GM12878 (cell line): ENCODE data around the gene TMEM33. TPM values are rescaled to one million over a fixed set of nuclear protein-coding genes. Genes with fewer than 3 reads are reported as not detected.

ENCODE experiments used
- ATAC-seq: fragments of 200-7000 bp; cut with Tn5 transposase; 3 replicates; pipeline ENCODE4 v1.9.1; 2020; ENCODE audit warnings: mild to moderate bottlenecking, moderate library complexity
- BruUV-seq: library from RNA; stranded (reverse); fragments of 400-500 nt; replicated peaks from 2 replicates; lab custom pipeline; 2021; lab: Mats Ljungman, UMichigan
- CTCF ChIA-PET: fragments of 300-600 bp; sonication (Branson Sonifier 250); formaldehyde crosslinking; extraction: SDS; loops from one replicate; lab custom pipeline; 2021; ENCODE audit warnings: inconsistent platforms; lab: Yijun Ruan, JAX
- POLR2A ChIA-PET: fragments of 350-600 bp; formaldehyde crosslinking; extraction: SDS; loops from one replicate; lab custom pipeline; 2021; ENCODE audit warnings: inconsistent platforms; lab: Charles Lee
- RAD21 ChIA-PET: fragments of 300-600 bp; sonication (Branson Sonifier 250); formaldehyde crosslinking; loops from one replicate; lab custom pipeline; 2023; ENCODE audit warnings: antibody characterized with exemption; ENCODE audit not compliant: unreplicated experiment; lab: Charles Lee
- SMC1A ChIA-PET: fragments of 300-600 bp; sonication (Branson Sonifier 250); formaldehyde crosslinking; loops from one replicate; lab custom pipeline; 2023; ENCODE audit not compliant: unreplicated experiment, uncharacterized antibody; lab: Charles Lee
- DNase-seq: peaks from one replicate; pipeline ENCODE4 v3.0.0-alpha.2; 2011; ENCODE audit warnings: low read depth, low spot score
- FAIRE-seq: peaks from 3 replicates; lab custom pipeline; 2011; peaks lifted over from hg19 to GRCh38; lab: Jason Lieb, UNC
- H2AFZ ChIP-seq: 2 replicates; pipeline ENCODE4 v1.6.0; 2011; ENCODE audit warnings: low read depth, low read length, control low read depth; ENCODE audit not compliant: control insufficient read depth
- H3K27ac ChIP-seq: 2 replicates; pipeline ENCODE4 v1.5.1; 2011; ENCODE audit warnings: control low read depth; ENCODE audit not compliant: control insufficient read depth, insufficient read depth
- H3K27me3 ChIP-seq, 2 experiments: replicated peaks in 1 of 2; 2 replicates each; pipeline versions ENCODE4 v1.6.0 to v1.6.1; 2011; ENCODE audit warnings: low read length in 1 of 2; ENCODE audit not compliant: control insufficient read depth in 2 of 2, insufficient read depth in 2 of 2
- H3K36me3 ChIP-seq, 2 experiments: 2 replicates each; pipeline ENCODE4 v1.5.1; 2011; ENCODE audit warnings: low read length in 1 of 2; ENCODE audit not compliant: control insufficient read depth in 2 of 2, insufficient read depth in 2 of 2
- H3K4me1 ChIP-seq: 2 replicates; pipeline ENCODE4 v1.6.1; 2011; ENCODE audit warnings: mild to moderate bottlenecking, low read length, moderate library complexity, mixed read lengths; ENCODE audit not compliant: control insufficient read depth, insufficient read depth
- H3K4me2 ChIP-seq: 2 replicates; pipeline ENCODE4 v1.6.0; 2011; ENCODE audit warnings: control low read depth; ENCODE audit not compliant: control insufficient read depth, insufficient read depth
- H3K4me3 ChIP-seq: fragments of 200-600 bp; sonication (generic); 2 replicates; pipeline ENCODE4 v1.5.1; 2016
- H3K79me2 ChIP-seq: 2 replicates; pipeline ENCODE4 v1.6.0; 2011; ENCODE audit warnings: low read length; ENCODE audit not compliant: control insufficient read depth, insufficient read depth
- H3K9ac ChIP-seq: 2 replicates; pipeline ENCODE4 v1.8.0; 2011; ENCODE audit warnings: low read length, control low read depth, mixed read lengths; ENCODE audit not compliant: control insufficient read depth, insufficient read depth
- H3K9me3 ChIP-seq: replicated peaks from 3 replicates; pipeline ENCODE4 v1.5.1; 2011; ENCODE audit warnings: mild to moderate bottlenecking, low read length; ENCODE audit not compliant: control insufficient read depth, insufficient read depth
- H4K20me1 ChIP-seq: 2 replicates; pipeline ENCODE4 v1.6.0; 2011; ENCODE audit not compliant: control insufficient read depth, insufficient read depth
- ASH2L ChIP-seq: fragments of 300-600, 200-600 bp; sonication (generic); IDR thresholded peaks from 2 replicates; pipeline ENCODE4 v1.6.1; 2017; ENCODE audit warnings: low read depth, mild to moderate bottlenecking, borderline replicate concordance
- CHD1 ChIP-seq: IDR thresholded peaks from 2 replicates; pipeline ENCODE4 v1.6.1; 2012; ENCODE audit warnings: low read depth, low read length, improper control_type of control experiment
- FOXK2 ChIP-seq: fragments of 450-650 bp; IDR thresholded peaks from 2 replicates; pipeline ENCODE4 v1.6.1; 2017; ENCODE audit warnings: mild to moderate bottlenecking, moderate library complexity
- GATAD2B ChIP-seq: fragments of 450-650 bp; conservative IDR thresholded peaks from 2 replicates; pipeline ENCODE4 v1.6.1; 2017; ENCODE audit warnings: low read depth, mild to moderate bottlenecking, moderate library complexity
- MEF2A ChIP-seq: IDR thresholded peaks from 2 replicates; pipeline ENCODE4 v1.6.1; 2011; ENCODE audit warnings: low read depth, mild to moderate bottlenecking, low read length, moderate library complexity; ENCODE audit not compliant: insufficient read depth
- MTA3 ChIP-seq: IDR thresholded peaks from 2 replicates; pipeline ENCODE4 v1.6.1; 2012; ENCODE audit warnings: low read length, inconsistent platforms, borderline replicate concordance
- POLR2A ChIP-seq: IDR thresholded peaks from 2 replicates; pipeline ENCODE4 v1.6.1; 2011; ENCODE audit warnings: low read depth, mild to moderate bottlenecking, low read length
- RB1 ChIP-seq: fragments of 450-650 bp; formaldehyde crosslinking; IDR thresholded peaks from 2 replicates; pipeline ENCODE4 v1.6.1; 2017; ENCODE audit warnings: mild to moderate bottlenecking, borderline replicate concordance
- SMC3 ChIP-seq: IDR thresholded peaks from 2 replicates; pipeline ENCODE4 v1.6.1; 2011; ENCODE audit warnings: low read length, improper control_type of control experiment, borderline replicate concordance
- TBL1XR1 ChIP-seq: IDR thresholded peaks from 2 replicates; pipeline ENCODE4 v1.6.1; 2012; ENCODE audit warnings: low read depth, low read length, improper control_type of control experiment
- ZNF207 ChIP-seq: fragments of 450-650 bp; IDR thresholded peaks from 2 replicates; pipeline ENCODE4 v1.6.1; 2014; ENCODE audit warnings: antibody characterized with exemption, mild to moderate bottlenecking, borderline replicate concordance
- ZNF274 ChIP-seq: IDR thresholded peaks from one replicate; pipeline ENCODE4 v1.8.0; 2011; ENCODE audit not compliant: insufficient read length, insufficient read depth
- ZNF384 ChIP-seq: IDR thresholded peaks from 2 replicates; pipeline ENCODE4 v1.6.1; 2012; ENCODE audit warnings: low read depth, mild to moderate bottlenecking, low read length, improper control_type of control experiment, borderline replicate concordance
- in situ Hi-C: fragments of 300-500 bp; cut with MboI; formaldehyde crosslinking; loops from 9 replicates; pipeline ENCODE4 v1.14.3; 2018; ENCODE audit warnings: mixed read lengths
- intact Hi-C: fragments of 100-400 bp; cut with micrococcal nuclease; formaldehyde crosslinking; loops from one replicate; pipeline ENCODE4 v1.14.2; 2022; ENCODE audit not compliant: unreplicated experiment
- polyA plus RNA-seq, 11 experiments: library from polyadenylated mRNA; depleted of rRNA in 4 of 11; unstranded in 6 of 11; stranded (reverse) in 5 of 11; fragments of >200 nt; fragmentation: Nextera tagmentation in 4 of 11; fragmentation: Illumina TruSeq in 1 of 11; extraction: Ambion mirVana in 4 of 11; extraction: Trizol in 1 of 11; gene quantifications; 1 replicate in 1 of 11; 2 replicates in 10 of 11; pipeline versions ENCODE4 v1.2.1 to v1.2.3, GENCODE V29; 2011 to 2016; ENCODE audit warnings: inconsistent platforms in 2 of 11, missing spikeins in 2 of 11, low read depth in 1 of 11
- total RNA-seq, 4 experiments: library from RNA; depleted of rRNA in 3 of 4; stranded (reverse); fragments of >200 nt in 3 of 4; fragmentation: Illumina TruSeq in 1 of 4; extraction: Trizol in 1 of 4; gene quantifications; 2 replicates each; pipeline versions ENCODE4 v1.2.1 to v1.2.3, GENCODE V29; 2013 to 2021
- TF ChIP-seq, protein P1 (sequence below): IDR thresholded peaks from 2 replicates; pipeline ENCODE4 v1.6.1; 2012; ENCODE audit warnings: mild to moderate bottlenecking, low read depth, low read length
- TF ChIP-seq, protein P2 (sequence below): fragments of 450-650 bp; IDR thresholded peaks from 2 replicates; pipeline ENCODE4 v1.6.1; 2016; ENCODE audit warnings: mild to moderate bottlenecking, moderate library complexity, borderline replicate concordance
- TF ChIP-seq, protein P3 (sequence below): IDR thresholded peaks from 2 replicates; pipeline ENCODE4 v1.6.1; 2011; ENCODE audit warnings: low read depth, mild to moderate bottlenecking, low read length, moderate library complexity, borderline replicate concordance; ENCODE audit errors: extremely low read depth

The TMEM33 gene
- total and polyA plus RNA-seq, 10 of the 15 experiments (the other 5 are each of a cell fraction or from before 2014, with no cell fraction given): 7.9 to 60.2 (median 33.4) TPM

DNA sequence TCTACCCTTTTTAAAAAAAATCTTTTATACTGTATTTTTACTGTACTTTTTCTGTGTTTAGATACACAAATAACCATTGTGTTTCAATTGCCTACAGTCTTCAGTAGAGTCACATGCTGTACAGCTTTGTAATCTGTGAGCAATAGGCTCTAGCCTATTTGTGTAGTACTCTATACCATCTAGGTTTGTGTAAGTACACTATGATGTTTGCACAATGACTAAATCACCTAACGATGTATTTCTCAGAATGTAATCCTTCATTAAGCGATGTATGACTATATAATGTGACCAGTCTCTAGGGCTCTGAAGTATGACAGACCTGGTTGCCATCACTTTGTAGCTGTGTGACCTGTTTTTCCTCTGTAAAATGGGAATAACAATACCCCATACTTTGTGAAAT, 32.2 kb downstream of the TMEM33 start (continued):
- TF ChIP-seq, protein P1, sequence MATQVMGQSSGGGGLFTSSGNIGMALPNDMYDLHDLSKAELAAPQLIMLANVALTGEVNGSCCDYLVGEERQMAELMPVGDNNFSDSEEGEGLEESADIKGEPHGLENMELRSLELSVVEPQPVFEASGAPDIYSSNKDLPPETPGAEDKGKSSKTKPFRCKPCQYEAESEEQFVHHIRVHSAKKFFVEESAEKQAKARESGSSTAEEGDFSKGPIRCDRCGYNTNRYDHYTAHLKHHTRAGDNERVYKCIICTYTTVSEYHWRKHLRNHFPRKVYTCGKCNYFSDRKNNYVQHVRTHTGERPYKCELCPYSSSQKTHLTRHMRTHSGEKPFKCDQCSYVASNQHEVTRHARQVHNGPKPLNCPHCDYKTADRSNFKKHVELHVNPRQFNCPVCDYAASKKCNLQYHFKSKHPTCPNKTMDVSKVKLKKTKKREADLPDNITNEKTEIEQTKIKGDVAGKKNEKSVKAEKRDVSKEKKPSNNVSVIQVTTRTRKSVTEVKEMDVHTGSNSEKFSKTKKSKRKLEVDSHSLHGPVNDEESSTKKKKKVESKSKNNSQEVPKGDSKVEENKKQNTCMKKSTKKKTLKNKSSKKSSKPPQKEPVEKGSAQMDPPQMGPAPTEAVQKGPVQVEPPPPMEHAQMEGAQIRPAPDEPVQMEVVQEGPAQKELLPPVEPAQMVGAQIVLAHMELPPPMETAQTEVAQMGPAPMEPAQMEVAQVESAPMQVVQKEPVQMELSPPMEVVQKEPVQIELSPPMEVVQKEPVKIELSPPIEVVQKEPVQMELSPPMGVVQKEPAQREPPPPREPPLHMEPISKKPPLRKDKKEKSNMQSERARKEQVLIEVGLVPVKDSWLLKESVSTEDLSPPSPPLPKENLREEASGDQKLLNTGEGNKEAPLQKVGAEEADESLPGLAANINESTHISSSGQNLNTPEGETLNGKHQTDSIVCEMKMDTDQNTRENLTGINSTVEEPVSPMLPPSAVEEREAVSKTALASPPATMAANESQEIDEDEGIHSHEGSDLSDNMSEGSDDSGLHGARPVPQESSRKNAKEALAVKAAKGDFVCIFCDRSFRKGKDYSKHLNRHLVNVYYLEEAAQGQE: no peak
- TF ChIP-seq MTA3 (no peak), ZNF207 (no peak), SMC3 (no peak), CHD1 (no peak)

DNA sequence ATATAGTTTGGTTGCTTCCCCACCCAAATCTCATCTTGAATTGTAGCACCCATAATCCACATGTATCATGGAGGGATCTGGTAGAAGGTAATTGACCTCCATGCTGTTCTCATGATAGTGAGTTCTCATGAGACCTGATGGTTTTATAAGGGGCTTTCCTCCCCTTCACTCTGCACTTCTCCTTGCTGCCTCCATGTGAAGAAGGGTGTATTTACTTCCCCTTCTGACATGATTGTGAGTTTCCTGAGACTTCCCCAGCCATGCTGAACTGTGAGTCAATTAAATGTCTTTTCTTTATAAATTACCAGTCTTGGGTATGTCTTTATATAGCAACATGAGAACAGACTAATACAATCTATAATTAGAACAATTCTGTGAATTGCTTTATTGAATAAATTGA, 34.4 kb downstream of the TMEM33 start:
- no peak overlapping the region for H3K4me3 ChIP-seq
- ChIA-PET RAD21 (no interaction called here), CTCF (no interaction called here)

More for the DNA sequence above, 34.4 kb downstream of the TMEM33 start:
- Histone ChIP-seq H3K36me3 (no peaks in the 10 kb centered on the region), H3K79me2 (no peaks in the 10 kb centered on the region), H3K4me2 (no peak overlapping the region), H2AFZ (no peak overlapping the region), H3K27me3 (no peaks in the 10 kb centered on the region), H3K9me3 (no peaks in the 10 kb centered on the region; the same call in 1 of the 3 replicates), H4K20me1 (no peaks in the 10 kb centered on the region), H3K27ac (no peak overlapping the region), H3K4me1 (no peaks in the 10 kb centered on the region), H3K9ac (no peak overlapping the region)
- TF ChIP-seq POLR2A (no peak), MEF2A (no peak), ZNF384 (no peak), RB1 (no peak), FOXK2 (no peak), ASH2L (no peak), GATAD2B (no peak), TBL1XR1 (no peak), ZNF274 (no peak)
- TF ChIP-seq, protein P2, sequence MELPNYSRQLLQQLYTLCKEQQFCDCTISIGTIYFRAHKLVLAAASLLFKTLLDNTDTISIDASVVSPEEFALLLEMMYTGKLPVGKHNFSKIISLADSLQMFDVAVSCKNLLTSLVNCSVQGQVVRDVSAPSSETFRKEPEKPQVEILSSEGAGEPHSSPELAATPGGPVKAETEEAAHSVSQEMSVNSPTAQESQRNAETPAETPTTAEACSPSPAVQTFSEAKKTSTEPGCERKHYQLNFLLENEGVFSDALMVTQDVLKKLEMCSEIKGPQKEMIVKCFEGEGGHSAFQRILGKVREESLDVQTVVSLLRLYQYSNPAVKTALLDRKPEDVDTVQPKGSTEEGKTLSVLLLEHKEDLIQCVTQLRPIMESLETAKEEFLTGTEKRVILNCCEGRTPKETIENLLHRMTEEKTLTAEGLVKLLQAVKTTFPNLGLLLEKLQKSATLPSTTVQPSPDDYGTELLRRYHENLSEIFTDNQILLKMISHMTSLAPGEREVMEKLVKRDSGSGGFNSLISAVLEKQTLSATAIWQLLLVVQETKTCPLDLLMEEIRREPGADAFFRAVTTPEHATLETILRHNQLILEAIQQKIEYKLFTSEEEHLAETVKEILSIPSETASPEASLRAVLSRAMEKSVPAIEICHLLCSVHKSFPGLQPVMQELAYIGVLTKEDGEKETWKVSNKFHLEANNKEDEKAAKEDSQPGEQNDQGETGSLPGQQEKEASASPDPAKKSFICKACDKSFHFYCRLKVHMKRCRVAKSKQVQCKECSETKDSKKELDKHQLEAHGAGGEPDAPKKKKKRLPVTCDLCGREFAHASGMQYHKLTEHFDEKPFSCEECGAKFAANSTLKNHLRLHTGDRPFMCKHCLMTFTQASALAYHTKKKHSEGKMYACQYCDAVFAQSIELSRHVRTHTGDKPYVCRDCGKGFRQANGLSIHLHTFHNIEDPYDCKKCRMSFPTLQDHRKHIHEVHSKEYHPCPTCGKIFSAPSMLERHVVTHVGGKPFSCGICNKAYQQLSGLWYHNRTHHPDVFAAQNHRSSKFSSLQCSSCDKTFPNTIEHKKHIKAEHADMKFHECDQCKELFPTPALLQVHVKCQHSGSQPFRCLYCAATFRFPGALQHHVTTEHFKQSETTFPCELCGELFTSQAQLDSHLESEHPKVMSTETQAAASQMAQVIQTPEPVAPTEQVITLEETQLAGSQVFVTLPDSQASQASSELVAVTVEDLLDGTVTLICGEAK: no peak
- TF ChIP-seq, protein P3, sequence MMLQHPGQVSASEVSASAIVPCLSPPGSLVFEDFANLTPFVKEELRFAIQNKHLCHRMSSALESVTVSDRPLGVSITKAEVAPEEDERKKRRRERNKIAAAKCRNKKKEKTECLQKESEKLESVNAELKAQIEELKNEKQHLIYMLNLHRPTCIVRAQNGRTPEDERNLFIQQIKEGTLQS: no peak
- intact Hi-C loops (no loop called here), in situ Hi-C loops (no loop called here)
- no peak for FAIRE-seq
- no peak for DNase-seq
- ChIA-PET SMC1A (no interaction called here), POLR2A (no interaction called here)
- no TSS peak for BruUV-seq
- no peak for ATAC-seq
